Activated T-cell treated with anti-CD3 and anti-CD28 coated beads for 48 hours (primary cell): ENCODE results near the gene INF2.

Source experiments
- DNase-seq: peaks from one replicate; pipeline ENCODE4 v3.0.0-alpha.2; 2020; ENCODE audit warnings: low read depth

INF2 gene

GRCh38 chr14:104751539-104752422, 62.4 kb downstream of the INF2 start:
- no peak for DNase-seq

DNA sequence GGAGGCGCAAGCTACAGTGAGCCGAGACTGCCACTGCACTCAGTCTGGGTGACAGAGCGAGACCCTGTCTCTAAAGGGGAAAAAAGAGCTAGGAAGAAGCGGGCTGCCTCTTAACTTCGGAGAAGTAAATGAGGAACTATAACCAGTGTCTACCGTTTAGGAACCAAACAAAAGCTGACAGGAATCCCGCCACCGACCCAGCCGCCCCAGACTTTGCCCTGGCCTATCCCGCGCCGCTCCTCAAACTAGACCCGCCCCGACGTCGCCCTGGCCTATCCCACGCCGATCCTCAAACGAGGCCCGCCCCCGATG, 63.0 kb downstream of the INF2 start:
- no peak for DNase-seq

GRCh38 chr14:104752735-104753527, 63.5 kb downstream of the INF2 start, which contains the start of gene SIVA1:
Gene SIVA1, plus strand, starts transcription at chr14:104753147. Its CDS starts 55 bp downstream, at chr14:104753202.
- peak; percentile 100 for DNase-seq

DNA sequence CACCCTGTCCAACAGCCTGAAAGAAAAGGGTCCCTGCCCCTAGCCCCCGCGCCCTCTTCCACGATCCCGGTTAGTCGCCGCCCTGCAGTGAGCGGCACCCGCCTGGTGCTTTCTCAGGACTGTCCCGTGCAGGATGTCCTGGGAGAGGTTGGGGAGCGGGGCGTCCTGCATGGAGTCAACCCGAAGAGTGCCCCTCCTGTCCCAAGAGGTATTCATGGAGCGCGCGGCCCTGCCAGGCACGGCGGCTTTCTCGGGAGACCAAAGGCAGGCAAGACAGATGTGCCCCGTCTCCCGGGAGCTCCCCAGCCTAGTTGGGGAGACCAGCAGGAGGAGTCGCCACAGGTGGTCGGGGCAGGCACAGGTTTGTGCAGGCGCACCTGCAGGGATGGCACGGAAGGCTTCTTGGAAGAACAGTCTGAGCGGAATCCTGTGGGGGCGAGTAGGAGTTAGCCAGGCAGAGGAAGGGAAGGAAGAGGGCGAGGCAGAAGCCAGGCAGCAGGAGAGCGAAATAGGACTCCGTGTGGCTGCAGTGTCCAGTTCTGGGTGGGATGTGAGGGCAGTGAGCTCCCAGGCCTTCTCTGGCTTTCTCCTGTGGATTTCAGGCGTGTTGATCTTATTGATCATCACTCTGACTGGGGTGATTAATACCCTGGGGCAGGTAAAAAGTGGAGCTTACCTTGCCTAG, 64.3 kb downstream of the INF2 start:
- DNase-seq = no peak

DNA sequence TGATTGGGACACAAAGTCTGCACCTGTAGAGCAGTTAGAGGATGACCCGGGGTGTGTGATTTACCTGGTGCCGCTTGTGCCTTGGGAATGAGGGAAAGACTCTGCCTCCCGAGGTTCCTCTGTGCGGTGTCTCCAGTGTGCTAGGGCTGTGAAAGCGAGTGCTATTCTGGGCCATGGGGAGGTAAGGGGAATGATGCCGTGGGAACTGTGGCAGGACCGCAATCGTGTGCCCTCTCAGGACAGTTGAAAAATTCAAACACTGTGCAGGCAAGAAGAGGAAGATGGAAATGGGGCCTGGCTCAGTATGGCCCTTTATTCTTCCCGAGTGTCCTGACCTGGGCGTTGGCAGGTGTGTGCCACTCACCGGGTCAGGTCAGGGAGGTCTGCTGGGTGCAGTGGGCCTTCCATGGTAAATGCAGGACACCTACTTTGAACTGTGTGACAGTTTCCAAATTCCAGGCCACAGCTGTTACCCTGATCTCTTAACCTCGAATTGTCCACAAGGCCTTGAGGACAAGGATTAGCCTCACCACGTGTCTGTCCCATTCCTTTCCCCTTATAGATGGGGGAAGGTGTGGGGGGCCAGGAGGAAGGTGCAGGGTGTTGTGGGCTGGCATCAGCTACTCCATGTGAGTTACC, 64.9 kb downstream of the INF2 start:
- DNase-seq = no peak

DNA sequence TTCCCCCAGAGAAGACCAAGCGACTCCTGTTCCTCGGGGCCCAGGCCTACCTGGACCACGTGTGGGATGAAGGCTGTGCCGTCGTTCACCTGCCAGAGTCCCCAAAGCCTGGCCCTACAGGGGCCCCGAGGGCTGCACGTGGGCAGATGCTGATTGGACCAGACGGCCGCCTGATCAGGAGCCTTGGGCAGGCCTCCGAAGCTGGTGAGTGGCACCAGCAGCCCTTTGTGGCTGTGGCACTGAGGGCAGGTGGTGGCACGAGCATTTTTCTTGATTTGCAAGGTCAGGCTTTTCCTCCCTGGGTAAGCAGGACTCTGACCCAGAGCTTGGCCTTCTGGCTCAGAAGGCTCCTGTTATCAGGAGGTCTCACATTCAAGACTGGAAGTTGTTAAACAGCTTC, 66.2 kb downstream of the INF2 start:
- no peak for DNase-seq

GRCh38 chr14:104756477-104757237, 67.2 kb downstream of the INF2 start:
- no peak for DNase-seq

GRCh38 chr14:104757238-104757585, 67.8 kb downstream of the INF2 start:
- no peak for DNase-seq

DNA sequence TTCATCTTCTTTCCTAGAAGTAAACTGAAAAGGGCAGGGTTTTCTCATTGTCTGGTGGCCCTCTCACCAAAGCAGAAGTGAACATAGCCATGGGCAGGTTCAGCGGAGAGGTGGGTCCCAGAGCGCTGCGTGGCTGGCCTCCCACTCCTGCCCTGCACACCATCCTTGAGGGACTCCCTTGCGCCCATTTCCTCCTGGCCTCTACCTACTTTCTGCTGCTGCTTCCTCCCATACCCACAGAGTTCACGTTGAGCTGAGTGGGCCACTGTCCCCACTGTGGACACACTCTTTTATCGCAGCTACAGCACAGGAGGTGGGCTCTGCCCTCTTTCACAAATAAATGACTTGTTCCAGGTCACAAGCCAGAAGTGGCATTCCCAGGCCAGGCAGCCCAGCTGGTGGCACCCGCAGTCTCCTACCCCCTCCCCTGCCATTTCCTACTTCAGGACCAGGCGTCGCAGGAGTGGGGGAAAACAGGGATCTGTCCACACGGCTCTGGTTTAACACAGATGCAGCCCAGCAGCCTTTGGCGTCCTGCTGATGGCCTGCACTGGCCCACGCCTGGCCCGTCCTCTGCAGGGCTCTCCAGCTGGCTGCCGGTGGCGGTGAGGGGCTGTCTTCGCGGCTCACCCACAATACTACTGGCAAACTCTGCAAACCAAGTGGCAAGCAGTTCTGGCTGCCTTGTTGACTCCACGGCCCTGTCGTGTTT, 68.4 kb downstream of the INF2 start:
- DNase-seq = no peak

- DNase-seq = no peak
These were observed 69.9 kb downstream of the INF2 start for GRCh38 chr14:104758981-104759969.

DNA sequence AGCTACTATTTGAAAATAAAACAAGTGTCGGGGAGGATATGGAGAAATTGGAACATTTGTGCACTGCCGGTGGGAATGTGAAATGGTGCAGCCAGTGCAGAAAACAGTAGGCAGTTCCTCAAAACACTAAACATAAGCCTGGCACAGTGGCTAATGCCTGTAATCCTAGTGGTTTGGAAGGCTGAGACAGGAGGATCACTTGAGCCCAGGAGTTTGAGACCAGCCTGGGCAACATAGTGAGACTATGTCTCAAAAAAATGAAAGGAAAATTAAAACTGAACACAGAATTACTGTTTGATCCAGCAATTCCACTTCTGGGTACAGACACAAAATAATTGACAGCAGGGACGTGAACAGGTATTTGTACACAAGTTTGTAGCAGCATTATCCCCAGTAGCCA, 76.1 kb downstream of the INF2 start:
- no peak for DNase-seq

DNA sequence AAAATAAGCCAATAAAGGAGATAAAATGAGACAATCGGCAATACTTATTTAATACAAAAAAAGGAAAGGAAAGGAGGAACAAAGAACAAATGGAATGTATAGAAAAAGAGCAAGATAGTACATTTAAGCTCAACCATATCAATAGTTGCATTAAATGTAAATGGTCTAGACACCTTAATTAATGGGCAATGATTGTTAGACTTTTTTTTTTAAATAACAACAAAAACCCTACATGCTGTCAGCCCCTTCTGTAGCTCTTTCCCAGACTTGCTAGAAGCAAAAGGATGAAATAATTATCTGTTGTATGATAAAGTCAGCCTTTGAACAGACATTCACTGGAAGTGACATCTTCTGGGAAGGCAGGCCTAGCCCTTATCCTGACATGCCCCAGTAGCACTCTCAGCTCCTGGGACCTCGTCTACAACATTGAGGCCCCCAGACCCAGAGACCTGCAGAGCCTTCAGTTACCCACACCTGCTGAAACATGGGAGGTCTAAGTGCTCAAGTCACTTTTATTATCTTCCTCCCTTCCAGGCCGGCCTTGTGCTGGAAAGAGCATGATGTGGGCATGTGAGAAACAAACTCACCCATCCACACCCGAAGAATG, 76.9 kb downstream of the INF2 start:
- no peak for DNase-seq

DNA sequence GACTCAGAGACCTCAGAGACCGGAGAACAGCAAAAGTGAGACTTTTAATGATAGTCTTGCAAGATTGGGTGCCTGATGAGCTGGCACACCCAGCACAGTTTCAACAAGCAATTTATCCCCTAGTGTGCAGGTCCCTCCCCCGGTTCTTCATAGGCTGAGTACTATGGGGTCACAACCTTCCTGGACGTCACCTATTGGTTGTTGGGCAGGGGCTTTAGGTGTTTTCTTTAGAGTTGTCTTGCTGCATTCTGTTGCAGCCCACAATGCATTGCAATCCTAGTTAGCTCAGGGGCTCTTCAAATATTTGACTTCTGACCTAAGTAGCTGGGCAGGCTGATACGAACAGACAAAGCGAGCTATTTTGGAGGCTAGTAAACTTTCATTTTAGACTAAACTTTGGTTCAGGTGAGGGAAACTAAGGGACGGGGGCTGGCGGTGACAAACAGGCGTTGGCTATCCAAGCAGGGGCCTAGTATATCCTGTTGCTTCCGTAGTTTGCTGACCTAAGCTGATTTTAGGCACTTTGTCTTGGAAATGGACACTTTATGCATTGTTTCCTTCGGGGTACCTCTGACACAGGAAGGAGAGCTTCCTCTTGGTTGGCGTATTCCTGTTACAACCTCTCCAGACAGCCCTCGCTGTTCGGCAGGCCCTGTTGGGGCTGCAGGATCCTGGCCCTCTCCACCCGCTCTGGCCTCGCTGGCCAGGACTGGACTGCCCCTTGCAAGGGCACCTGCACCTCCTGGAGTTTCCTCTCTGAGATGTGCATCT, 77.6 kb downstream of the INF2 start:
- DNase-seq = no peak

GRCh38 chr14:104767634-104767918, 78.2 kb downstream of the INF2 start:
- no peak for DNase-seq

DNA sequence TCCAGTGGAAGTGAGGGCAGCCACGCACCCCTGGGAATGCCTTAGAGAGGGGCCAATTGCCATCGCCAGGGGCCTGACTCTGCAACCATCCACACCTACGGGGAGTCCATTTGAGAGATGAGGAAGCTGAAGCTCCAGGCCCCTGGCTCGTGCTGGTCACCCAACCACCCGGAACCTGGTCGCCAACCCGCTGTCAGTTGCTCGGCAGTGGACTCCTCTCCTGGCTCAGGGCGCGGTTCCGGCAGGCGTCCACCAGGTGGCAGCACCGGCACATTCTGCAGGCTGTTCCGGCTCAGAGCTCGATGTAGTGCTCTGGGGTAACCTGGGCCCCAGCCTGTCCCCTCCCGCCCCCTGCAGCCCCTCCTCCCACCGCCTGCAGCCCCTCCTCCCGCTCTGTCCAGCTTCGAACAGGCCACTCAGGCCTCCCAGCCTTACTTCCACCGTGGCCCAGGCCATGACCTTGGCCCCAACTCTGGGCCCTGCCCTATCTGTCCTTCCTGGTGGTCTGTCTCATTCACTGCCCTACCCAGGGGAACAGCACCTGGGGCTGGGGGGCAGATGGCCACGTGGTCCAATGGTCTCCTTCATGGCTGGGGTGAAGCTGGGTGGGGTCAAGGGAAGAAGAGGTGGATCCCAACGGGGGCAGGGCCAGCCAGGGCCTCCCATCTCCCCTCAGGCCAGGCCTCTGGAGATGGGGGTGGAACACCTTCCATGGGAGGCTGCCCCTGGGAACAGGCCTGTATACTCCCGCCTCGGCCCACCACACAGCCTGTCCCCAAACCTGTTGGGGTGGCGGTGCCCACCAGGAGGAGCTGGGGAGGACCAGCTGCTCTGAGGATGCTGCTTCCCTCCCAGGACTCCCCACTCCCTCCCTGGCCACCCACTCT, 79.3 kb downstream of the INF2 start:
- DNase-seq = peak; percentile 87

DNA sequence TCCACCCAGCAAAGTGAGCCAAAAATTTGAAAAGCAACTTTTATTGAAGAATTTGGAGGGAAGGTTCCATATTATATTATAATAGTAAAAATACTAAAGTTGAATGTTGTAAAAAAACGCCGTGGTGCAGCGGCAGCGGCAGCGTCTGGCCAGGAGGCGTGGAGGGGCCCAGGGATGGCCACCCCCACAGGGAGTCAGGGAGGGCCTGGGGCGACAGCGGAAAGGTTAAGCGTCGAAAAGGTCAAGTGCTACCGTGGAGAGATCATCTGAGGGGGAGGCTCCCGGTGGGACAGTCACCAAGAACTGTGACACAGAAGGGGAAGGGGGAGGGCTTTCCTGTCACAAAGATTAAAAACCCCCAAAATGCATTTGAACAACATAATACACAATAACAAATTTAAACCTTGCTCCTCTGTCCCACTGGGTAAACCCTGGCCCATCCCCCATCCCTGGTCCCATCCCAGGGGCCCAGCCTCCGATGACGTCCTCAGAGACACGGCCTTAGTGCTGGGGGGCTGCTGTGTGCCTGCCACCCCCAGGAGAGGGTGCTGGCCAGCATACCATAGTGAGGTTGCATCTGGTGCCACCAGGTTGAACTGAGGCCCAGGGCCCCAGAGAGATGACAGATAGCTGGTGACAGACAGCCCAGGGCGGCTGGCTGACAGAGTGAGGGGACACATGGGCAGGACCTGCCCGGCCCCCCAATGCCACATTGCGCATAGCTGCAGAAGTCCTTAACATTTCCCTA, 80.1 kb downstream of the INF2 start:
- no peak for DNase-seq

GRCh38 chr14:104770072-104770579, 80.7 kb downstream of the INF2 start:
- no peak for DNase-seq
